Astrocyte of the spinal cord (primary cell): Measurements from ENCODE around the gene SPEG.
A peak's percentile ranks its signal among the peaks of the same experiment; 100 is the strongest.

Source experiments
- DNase-seq: peaks from one replicate; pipeline ENCODE4 v3.0.0; 2011; ENCODE audit warnings: low read depth, low spot score
- H3K4me3 ChIP-seq: 2 replicates; pipeline ENCODE4 v1.5.1; 2011; ENCODE audit warnings: low read depth, mild to moderate bottlenecking, low read length, moderate library complexity
- in situ Hi-C: cut with HindIII; loops from 2 replicates; pipeline ENCODE4 v1.10.0; 2017; ENCODE audit warnings: low sequenced_read_pairs
- TF ChIP-seq, protein P1 (sequence below): IDR thresholded peaks from 2 replicates; pipeline ENCODE4 v1.5.1; 2012; ENCODE audit warnings: low read depth, mild to moderate bottlenecking, low read length, inconsistent platforms

The SPEG gene

GRCh38 chr2:219442256-219443015, 7.8 kb downstream of the SPEG start:
- no peak for DNase-seq
- peak overlapping the region; percentile 52 for H3K4me3 ChIP-seq
- TF ChIP-seq, protein P1, sequence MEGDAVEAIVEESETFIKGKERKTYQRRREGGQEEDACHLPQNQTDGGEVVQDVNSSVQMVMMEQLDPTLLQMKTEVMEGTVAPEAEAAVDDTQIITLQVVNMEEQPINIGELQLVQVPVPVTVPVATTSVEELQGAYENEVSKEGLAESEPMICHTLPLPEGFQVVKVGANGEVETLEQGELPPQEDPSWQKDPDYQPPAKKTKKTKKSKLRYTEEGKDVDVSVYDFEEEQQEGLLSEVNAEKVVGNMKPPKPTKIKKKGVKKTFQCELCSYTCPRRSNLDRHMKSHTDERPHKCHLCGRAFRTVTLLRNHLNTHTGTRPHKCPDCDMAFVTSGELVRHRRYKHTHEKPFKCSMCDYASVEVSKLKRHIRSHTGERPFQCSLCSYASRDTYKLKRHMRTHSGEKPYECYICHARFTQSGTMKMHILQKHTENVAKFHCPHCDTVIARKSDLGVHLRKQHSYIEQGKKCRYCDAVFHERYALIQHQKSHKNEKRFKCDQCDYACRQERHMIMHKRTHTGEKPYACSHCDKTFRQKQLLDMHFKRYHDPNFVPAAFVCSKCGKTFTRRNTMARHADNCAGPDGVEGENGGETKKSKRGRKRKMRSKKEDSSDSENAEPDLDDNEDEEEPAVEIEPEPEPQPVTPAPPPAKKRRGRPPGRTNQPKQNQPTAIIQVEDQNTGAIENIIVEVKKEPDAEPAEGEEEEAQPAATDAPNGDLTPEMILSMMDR = no peak
- in situ Hi-C loops = no loop called here

- DNase-seq = no peak
- in situ Hi-C loops = no loop called here
- H3K4me3 ChIP-seq = peak overlapping the region; percentile 52
- TF ChIP-seq, protein P1 = no peak
These were observed 8.5 kb downstream of the SPEG start for GRCh38 chr2:219443016-219443696.

DNA sequence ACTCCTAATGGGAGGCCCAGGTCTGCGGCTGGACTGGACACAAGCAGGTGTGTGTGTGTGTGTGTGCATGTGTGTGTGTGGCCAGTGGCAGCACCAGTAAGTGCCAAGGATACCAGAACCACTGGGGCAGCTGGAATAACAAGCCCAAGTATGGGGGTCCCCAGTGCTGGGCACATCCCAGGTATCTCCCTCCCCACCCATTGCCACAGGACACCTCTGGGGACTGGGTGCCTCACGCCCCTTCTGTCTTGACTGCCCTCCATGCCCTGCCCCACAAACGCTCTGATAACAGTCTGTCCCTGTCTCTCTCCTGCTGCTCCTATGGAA, 9.0 kb downstream of the SPEG start:
- no peak overlapping the region for H3K4me3 ChIP-seq
- TF ChIP-seq, protein P1 = no peak
- DNase-seq = no peak
- in situ Hi-C loops = no loop called here

- TF ChIP-seq, protein P1 = no peak
These were observed 10.0 kb downstream of the SPEG start for GRCh38 chr2:219444566-219445091.

GRCh38 chr2:219445220-219445640, 10.6 kb downstream of the SPEG start:
- TF ChIP-seq, protein P1 = no peak
- DNase-seq = no peak
- in situ Hi-C loops = no loop called here
- H3K4me3 ChIP-seq = no peak overlapping the region

More at GRCh38 chr2:219444566-219445091, 10.0 kb downstream of the SPEG start:
- no peak overlapping the region for H3K4me3 ChIP-seq
- in situ Hi-C loops = no loop called here
- DNase-seq = no peak

DNA sequence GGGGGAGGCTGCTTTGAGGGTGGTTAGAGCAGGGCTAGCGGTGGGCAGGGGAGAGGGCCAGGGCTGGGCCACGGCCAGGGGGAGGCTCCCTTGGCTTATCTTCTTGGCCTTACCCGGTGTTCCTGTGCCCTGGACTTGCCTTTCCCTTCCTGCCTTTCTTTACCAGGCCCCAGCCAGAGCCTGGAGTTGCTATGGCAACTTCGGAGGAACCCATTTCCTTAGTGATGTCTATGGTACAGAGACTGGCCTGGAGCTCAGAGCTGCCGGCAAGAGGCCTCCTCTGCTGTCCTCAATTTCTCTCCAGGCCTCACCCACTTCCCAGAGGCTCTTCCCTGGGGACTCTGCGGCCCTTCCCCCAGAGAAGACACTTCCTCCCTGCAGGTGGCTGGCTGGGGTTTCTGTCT, 11.5 kb downstream of the SPEG start:
- no peak overlapping the region for H3K4me3 ChIP-seq
- in situ Hi-C loops = no loop called here
- TF ChIP-seq, protein P1 = no peak
- DNase-seq = peak; percentile 73
